Calu3 (cell line): ENCODE data around the gene VOPP1. TPM values are rescaled to one million over a fixed set of nuclear protein-coding genes. Genes with fewer than 3 reads are reported as not detected.

Source experiments
- BruUV-seq: library from RNA; stranded (reverse); fragments of 400-500 nt; replicated peaks from 2 replicates; lab custom pipeline; 2021; lab: Mats Ljungman, UMichigan
- CTCF ChIA-PET: fragments of 300-600 bp; sonication (Branson Sonifier 250); formaldehyde crosslinking; loops from one replicate; lab custom pipeline; 2022; ENCODE audit warnings: antibody characterized with exemption; lab: Charles Lee
- DNase-seq: peaks from one replicate; pipeline ENCODE4 v3.0.0; 2022
- H3K27ac Mint-ChIP-seq: one replicate; pipeline ENCODE4 v1.8.0; 2022; ENCODE audit warnings: mixed read lengths; ENCODE audit not compliant: unreplicated experiment
- H3K27me3 Mint-ChIP-seq: one replicate; pipeline ENCODE4 v1.8.0; 2022; ENCODE audit warnings: mixed read lengths; ENCODE audit not compliant: unreplicated experiment
- H3K36me3 Mint-ChIP-seq: one replicate; pipeline ENCODE4 v1.8.0; 2022; ENCODE audit warnings: mild to moderate bottlenecking, moderate library complexity, mixed read lengths; ENCODE audit not compliant: insufficient read depth, unreplicated experiment
- H3K4me1 Mint-ChIP-seq: one replicate; pipeline ENCODE4 v1.8.0; 2022; ENCODE audit warnings: mild to moderate bottlenecking, low read depth, mixed read lengths; ENCODE audit not compliant: unreplicated experiment
- H3K4me3 Mint-ChIP-seq: one replicate; pipeline ENCODE4 v1.8.0; 2022; ENCODE audit warnings: mild to moderate bottlenecking, low read depth, moderate library complexity, mixed read lengths; ENCODE audit not compliant: unreplicated experiment
- H3K9me3 Mint-ChIP-seq: one replicate; pipeline ENCODE4 v1.8.0; 2022; ENCODE audit warnings: low read depth, mixed read lengths; ENCODE audit not compliant: unreplicated experiment
- CTCF ChIP-seq: fragments of 200-600 bp; IDR thresholded peaks from one replicate; pipeline ENCODE4 v1.8.0; 2022; ENCODE audit warnings: antibody characterized with exemption; ENCODE audit not compliant: unreplicated experiment
- intact Hi-C: fragments of 100-400 bp; cut with micrococcal nuclease; formaldehyde crosslinking; loops from one replicate; pipeline ENCODE4 v1.10.0; 2022; ENCODE audit not compliant: unreplicated experiment
- total RNA-seq: library from RNA; stranded (reverse); gene quantifications from 2 replicates; pipeline ENCODE4 v1.2.3, GENCODE V29; 2022

The VOPP1 gene
- total RNA-seq, 1 experiment from 2014 or later: 128 TPM

GRCh38 chr7:55569797-55570196 lies 2.5 kb downstream of the VOPP1 start:
- Mint-ChIP-seq H3K36me3 (peaks cover 29% of the 10 kb centered on the region), H3K4me3 (peak overlapping the region; percentile 70), H3K27ac (peak overlapping the region; percentile 20), H3K9me3 (no peaks in the 10 kb centered on the region), H3K4me1 (peaks cover 73% of the 10 kb centered on the region), H3K27me3 (no peaks in the 10 kb centered on the region)
- intact Hi-C loops: no loop called here
- TF ChIP-seq CTCF: no peak
- no TSS peak for BruUV-seq
- no peak for DNase-seq
- CTCF ChIA-PET: no interaction called here

GRCh38 chr7:55569269-55569663 lies 3.0 kb downstream of the VOPP1 start:
- intact Hi-C loops: no loop called here
- H3K4me3 Mint-ChIP-seq: peak overlapping the region; percentile 70
- H3K36me3 Mint-ChIP-seq: peaks cover 29% of the 10 kb centered on the region
- H3K27me3 Mint-ChIP-seq: no peaks in the 10 kb centered on the region
- TF ChIP-seq CTCF: no peak
- H3K9me3 Mint-ChIP-seq: no peaks in the 10 kb centered on the region
- H3K27ac Mint-ChIP-seq: peak overlapping the region; percentile 20
- no TSS peak for BruUV-seq
- peaks cover 77% of the 10 kb centered on the region for H3K4me1 Mint-ChIP-seq
- CTCF ChIA-PET: interaction anchor here (1.0 kb wide), 1 partner anchor 14 kb away, joined by 3 read pairs; no protein-coding TSS in a partner anchor
- DNase-seq: no peak

GRCh38 chr7:55568613-55569268 lies 3.6 kb downstream of the VOPP1 start:
- Mint-ChIP-seq H3K4me3 (peak overlapping the region; percentile 70), H3K4me1 (peaks cover 77% of the 10 kb centered on the region), H3K27me3 (no peaks in the 10 kb centered on the region), H3K36me3 (peaks cover 29% of the 10 kb centered on the region), H3K27ac (no peak overlapping the region), H3K9me3 (no peaks in the 10 kb centered on the region)
- intact Hi-C loops: no loop called here
- CTCF ChIA-PET: interaction anchor here (1.0 kb wide), 1 partner anchor 13 kb away, joined by 3 read pairs; no protein-coding TSS in a partner anchor
- BruUV-seq: no TSS peak
- no peak for TF ChIP-seq CTCF
- no peak for DNase-seq

- Mint-ChIP-seq H3K4me1 (peaks cover 66% of the 10 kb centered on the region), H3K27me3 (no peaks in the 10 kb centered on the region), H3K9me3 (no peaks in the 10 kb centered on the region), H3K36me3 (peaks cover 20% of the 10 kb centered on the region), H3K4me3 (no peak overlapping the region), H3K27ac (no peak overlapping the region)
- intact Hi-C loops: no loop called here
- no peak for DNase-seq
- no TSS peak for BruUV-seq
- no peak for TF ChIP-seq CTCF
- CTCF ChIA-PET: interaction anchor here (0.6 kb wide), 1 partner anchor 28 kb away, joined by 6 read pairs; no protein-coding TSS in a partner anchor
Observed at GRCh38 chr7:55567571-55567970, 4.7 kb downstream of the VOPP1 start.
